K562 (cell line): Measurements from ENCODE around the gene TBC1D17. TPM values are rescaled to one million over a fixed set of nuclear protein-coding genes. Genes with fewer than 3 reads are reported as not detected.
A peak's percentile ranks its signal among the peaks of the same experiment; 100 is the strongest.

Experiments used
- ARID1B ChIP-seq: fragments of 450-650 bp; IDR thresholded peaks from 2 replicates; pipeline ENCODE4 v1.6.1; 2016; ENCODE audit warnings: antibody characterized with exemption, mild to moderate bottlenecking, inconsistent platforms
- BACH1 ChIP-seq: fragments of 200-800 bp; sonication (Bioruptor generic); IDR thresholded peaks from 2 replicates; pipeline ENCODE4 v1.6.1; 2016; ENCODE audit warnings: missing genetic modification characterization, missing compliant biosample characterization
- BDP1 ChIP-seq: IDR thresholded peaks from 3 replicates; pipeline ENCODE4 v1.6.1; 2011; ENCODE audit not compliant: insufficient read length, insufficient read depth
- BHLHE40 ChIP-seq: IDR thresholded peaks from 2 replicates; pipeline ENCODE4 v1.6.1; 2011; ENCODE audit warnings: low read length, improper control_type of control experiment
- CBX1 ChIP-seq: sonication (generic); IDR thresholded peaks from 2 replicates; pipeline ENCODE4 v1.6.1; 2016; ENCODE audit warnings: antibody characterized with exemption, low read depth, mild to moderate bottlenecking
- CBX3 ChIP-seq, 2 experiments: IDR thresholded peaks; 1 replicate in 1 of 2; 2 replicates in 1 of 2; pipeline ENCODE4 v1.6.1; 2012; ENCODE audit warnings: inconsistent platforms in 2 of 2, low read length in 2 of 2, borderline replicate concordance in 1 of 2, control low read depth in 1 of 2
- CSDE1 ChIP-seq, 2 experiments: fragments of 450-650 bp; IDR thresholded peaks; 2 replicates each; pipeline ENCODE4 v1.6.1; 2016; ENCODE audit warnings: mild to moderate bottlenecking in 1 of 2
- DIDO1 ChIP-seq: fragments of 450-650 bp; IDR thresholded peaks from 2 replicates; pipeline ENCODE4 v1.6.1; 2016; ENCODE audit warnings: low read depth, missing biosample characterization, missing genetic modification characterization
- GATA2 ChIP-seq: sonication (generic); formaldehyde crosslinking; IDR thresholded peaks from 2 replicates; pipeline ENCODE4 v1.4.0; 2020; ENCODE audit warnings: mild to moderate bottlenecking, missing genetic modification reagents
- GATAD2A ChIP-seq: fragments of 450-650 bp; IDR thresholded peaks from 2 replicates; pipeline ENCODE4 v1.6.1; 2017
- HMGXB4 ChIP-seq: sonication (generic); formaldehyde crosslinking; IDR thresholded peaks from 2 replicates; pipeline ENCODE4 v1.8.1; 2023; ENCODE audit warnings: mild to moderate bottlenecking, missing genetic modification reagents
- HOXB6 ChIP-seq: fragments of 250-450 bp; sonication (Bioruptor Pico); IDR thresholded peaks from 2 replicates; pipeline ENCODE4 v1.5.1; 2022; ENCODE audit warnings: mild to moderate bottlenecking, borderline replicate concordance
- IRF2 ChIP-seq: sonication (generic); formaldehyde crosslinking; IDR thresholded peaks from 2 replicates; pipeline ENCODE4 v1.8.1; 2022; ENCODE audit warnings: mild to moderate bottlenecking, missing genetic modification reagents
- MAFF ChIP-seq: IDR thresholded peaks from 2 replicates; pipeline ENCODE4 v1.6.1; 2012; ENCODE audit warnings: low read length, improper control_type of control experiment
- MCM2 ChIP-seq: fragments of 450-650 bp; IDR thresholded peaks from 2 replicates; pipeline ENCODE4 v1.6.1; 2017; ENCODE audit warnings: low read depth, mild to moderate bottlenecking
- MCM7 ChIP-seq, 2 experiments: fragments of 450-650 bp; IDR thresholded peaks; 2 replicates each; pipeline ENCODE4 v1.6.1; 2016 to 2018
- POU5F1 ChIP-seq: fragments of 150-350 bp; IDR thresholded peaks from 2 replicates; pipeline ENCODE4 v1.6.1; 2014; ENCODE audit warnings: borderline replicate concordance, low read length, low read depth, mild to moderate bottlenecking; ENCODE audit not compliant: partially characterized antibody
- TCF15 ChIP-seq: fragments of 250-450 bp; sonication (Bioruptor Pico); IDR thresholded peaks from 2 replicates; pipeline ENCODE4 v1.8.0; 2022; ENCODE audit warnings: moderate library complexity, mild to moderate bottlenecking, inconsistent platforms
- XRCC4 ChIP-seq: IDR thresholded peaks from one replicate; pipeline ENCODE4 v1.6.1; 2011; ENCODE audit not compliant: insufficient read depth, insufficient read length; ENCODE audit errors: extremely low read depth
- ZFP30 ChIP-seq: fragments of 250-450 bp; sonication (Bioruptor Pico); IDR thresholded peaks from 2 replicates; pipeline ENCODE4 v1.8.0; 2022; ENCODE audit warnings: moderate library complexity, mild to moderate bottlenecking, inconsistent platforms, borderline replicate concordance
- ZNF592 ChIP-seq: fragments of 450-650 bp; IDR thresholded peaks from 2 replicates; pipeline ENCODE4 v1.6.1; 2017; ENCODE audit warnings: antibody characterized with exemption, mild to moderate bottlenecking
- polyA plus RNA-seq, 8 experiments: library from polyadenylated mRNA; depleted of rRNA in 4 of 8; stranded (reverse) in 5 of 8; unstranded in 3 of 8; fragments of >200 nt; fragmentation: Nextera tagmentation in 2 of 8; fragmentation: Illumina TruSeq in 1 of 8; extraction: Ambion mirVana in 2 of 8; extraction: Trizol in 1 of 8; gene quantifications; 2 replicates each; pipeline versions ENCODE4 v1.2.1 to v1.2.3, GENCODE V29; 2011 to 2014; ENCODE audit warnings: inconsistent platforms in 1 of 8, missing spikeins in 1 of 8
- total RNA-seq, 7 experiments: library from RNA; depleted of rRNA in 6 of 7; stranded (reverse); fragments of >200 nt in 6 of 7; fragmentation: Illumina TruSeq in 2 of 7; extraction: Trizol in 2 of 7; gene quantifications; 2 replicates each; pipeline versions ENCODE4 v1.2.1 to v1.2.3, GENCODE V29; 2011 to 2021; ENCODE audit warnings: low replicate concordance in 1 of 7
- TF ChIP-seq, protein P1 (sequence below), 2 experiments: fragments of 450-650 bp; IDR thresholded peaks; 2 replicates each; pipeline ENCODE4 v1.6.1; 2016

The TBC1D17 gene
- total and polyA plus RNA-seq, 9 of the 15 experiments (the other 6 are each of a cell fraction or from before 2014, with no cell fraction given): 0.42 to 16.0 (median 3.8) TPM

DNA sequence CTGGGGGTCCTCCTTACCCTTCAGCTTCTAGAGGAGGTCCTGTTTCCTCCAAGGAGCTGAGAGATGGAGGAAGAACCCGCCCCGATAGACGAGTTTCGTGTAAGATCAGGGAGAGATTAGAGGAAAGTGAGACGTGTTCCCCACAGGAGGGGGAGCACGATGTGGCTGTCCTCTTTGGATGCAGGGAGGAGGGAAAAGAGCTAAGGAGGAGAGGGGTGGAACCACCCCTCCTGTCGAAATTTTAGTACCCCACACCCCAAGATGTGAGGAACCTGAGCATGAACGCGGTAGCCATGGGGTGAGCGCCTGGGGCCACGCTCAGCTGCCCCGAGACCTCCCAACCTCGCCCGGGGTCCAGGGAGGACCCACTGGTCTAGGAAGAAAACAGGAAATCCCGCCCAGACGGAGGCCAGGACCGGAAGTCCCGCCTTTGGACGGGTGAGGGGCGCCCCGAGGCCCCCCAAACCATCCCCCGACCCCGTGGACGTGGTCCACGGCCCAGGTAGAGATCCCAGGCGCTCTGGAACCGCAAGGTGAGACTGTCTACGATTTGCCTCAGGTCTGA lies 1.6 kb upstream of the TBC1D17 start (continued):
- TF ChIP-seq ARID1B (no peak), CBX3 (IDR thresholded peaks at IDR 0.05; ENCODE audit: borderline replicate concordance in 1 of 2, low read length in 2 of 2) (no peak), GATAD2A (no peak), POU5F1 (no peak), IRF2 (no peak), CBX1 (no peak), HOXB6 (no peak), CSDE1 (IDR thresholded peaks at IDR 0.05) (no peak), MCM2 (peak; percentile 57; the same call in 1 of the 2 replicates), BDP1 (no peak), ZFP30 (CRISPR knock-in tag) (no peak), BACH1 (tag) (no peak), DIDO1 (tag) (peak; percentile 7; the same call in 1 of the 2 replicates), GATA2 (CRISPR knock-in tag) (no peak), TCF15 (CRISPR knock-in tag) (no peak), XRCC4 (no peak), HMGXB4 (CRISPR knock-in tag) (0 out of 2 replicates have a peak, but pooled peaks have one; percentile 64), MCM7 (IDR thresholded peaks at IDR 0.05) (no peak), BHLHE40 (no peak), ZNF592 (no peak), MAFF (no peak)
- TF ChIP-seq, protein P1, sequence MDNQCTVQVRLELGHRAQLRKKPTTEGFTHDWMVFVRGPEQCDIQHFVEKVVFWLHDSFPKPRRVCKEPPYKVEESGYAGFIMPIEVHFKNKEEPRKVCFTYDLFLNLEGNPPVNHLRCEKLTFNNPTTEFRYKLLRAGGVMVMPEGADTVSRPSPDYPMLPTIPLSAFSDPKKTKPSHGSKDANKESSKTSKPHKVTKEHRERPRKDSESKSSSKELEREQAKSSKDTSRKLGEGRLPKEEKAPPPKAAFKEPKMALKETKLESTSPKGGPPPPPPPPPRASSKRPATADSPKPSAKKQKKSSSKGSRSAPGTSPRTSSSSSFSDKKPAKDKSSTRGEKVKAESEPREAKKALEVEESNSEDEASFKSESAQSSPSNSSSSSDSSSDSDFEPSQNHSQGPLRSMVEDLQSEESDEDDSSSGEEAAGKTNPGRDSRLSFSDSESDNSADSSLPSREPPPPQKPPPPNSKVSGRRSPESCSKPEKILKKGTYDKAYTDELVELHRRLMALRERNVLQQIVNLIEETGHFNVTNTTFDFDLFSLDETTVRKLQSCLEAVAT (IDR thresholded peaks at IDR 0.05): peak in 1 of 2 experiments; percentile 31; a peak in 1 of 4 replicates
